NK-92 treated with Interleukin-12 subunit alpha and Interleukin-12 subunit beta, amount 100 ng/mL, for 24 hours (cell line): ENCODE data around the gene NSMF.
"Not testable (repeated sequence)": the region's sequence is repeated elsewhere in the genome, so short reads cannot be mapped to it uniquely, and the experiment has no call there.

Experiments
- DNase-seq: peaks from one replicate; lab custom pipeline; 2025; lab: John Stamatoyannopoulos, UW

NSMF gene

DNA sequence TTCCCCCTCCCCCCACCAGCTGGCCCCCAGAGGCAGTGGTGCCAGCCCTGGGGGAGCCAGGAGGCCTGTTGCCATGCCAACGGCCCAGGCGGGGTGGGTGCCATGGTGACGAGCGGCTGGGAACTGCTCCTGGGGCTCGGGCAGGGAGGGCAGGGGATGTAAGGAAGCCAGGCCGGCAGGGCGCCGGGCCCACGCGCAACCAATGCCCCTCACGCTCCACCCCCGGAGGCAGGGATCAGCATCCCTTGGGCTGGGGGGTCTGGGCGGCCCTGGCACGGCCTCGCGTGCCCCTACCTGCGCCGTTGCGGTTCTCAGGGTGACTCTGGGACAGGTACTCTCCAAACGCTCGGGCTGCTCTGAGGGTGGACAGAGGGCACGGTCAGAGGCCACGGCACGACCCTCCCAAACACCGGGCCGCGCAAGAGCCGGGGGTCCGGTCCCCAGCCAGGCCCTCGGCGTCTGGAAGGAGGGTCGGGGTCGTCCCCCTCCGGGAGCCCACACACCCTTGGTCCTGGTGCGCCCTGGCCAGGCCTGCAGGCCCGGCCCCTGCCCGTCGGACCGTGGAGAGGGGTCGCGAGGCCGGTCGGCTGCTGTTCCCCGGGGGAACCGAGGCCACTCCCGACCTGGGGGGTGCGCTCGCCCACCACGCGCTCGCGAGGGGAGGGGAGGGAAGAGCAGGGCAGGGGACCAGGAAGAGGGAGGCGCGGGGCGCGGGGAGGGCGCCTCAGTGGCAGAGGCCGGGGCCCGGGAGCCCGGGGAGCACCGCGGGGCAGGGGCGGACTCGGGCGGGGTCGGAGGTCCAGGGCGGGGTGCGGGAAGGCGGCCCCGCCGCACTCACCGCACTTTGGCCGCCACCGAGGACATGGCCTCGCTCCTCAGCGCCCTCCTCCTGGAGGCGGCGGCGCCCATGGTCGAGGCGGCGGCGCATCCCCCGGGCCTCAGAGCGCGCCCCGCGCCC, 661 bp downstream of the NSMF start:
- no peak for DNase-seq

DNA sequence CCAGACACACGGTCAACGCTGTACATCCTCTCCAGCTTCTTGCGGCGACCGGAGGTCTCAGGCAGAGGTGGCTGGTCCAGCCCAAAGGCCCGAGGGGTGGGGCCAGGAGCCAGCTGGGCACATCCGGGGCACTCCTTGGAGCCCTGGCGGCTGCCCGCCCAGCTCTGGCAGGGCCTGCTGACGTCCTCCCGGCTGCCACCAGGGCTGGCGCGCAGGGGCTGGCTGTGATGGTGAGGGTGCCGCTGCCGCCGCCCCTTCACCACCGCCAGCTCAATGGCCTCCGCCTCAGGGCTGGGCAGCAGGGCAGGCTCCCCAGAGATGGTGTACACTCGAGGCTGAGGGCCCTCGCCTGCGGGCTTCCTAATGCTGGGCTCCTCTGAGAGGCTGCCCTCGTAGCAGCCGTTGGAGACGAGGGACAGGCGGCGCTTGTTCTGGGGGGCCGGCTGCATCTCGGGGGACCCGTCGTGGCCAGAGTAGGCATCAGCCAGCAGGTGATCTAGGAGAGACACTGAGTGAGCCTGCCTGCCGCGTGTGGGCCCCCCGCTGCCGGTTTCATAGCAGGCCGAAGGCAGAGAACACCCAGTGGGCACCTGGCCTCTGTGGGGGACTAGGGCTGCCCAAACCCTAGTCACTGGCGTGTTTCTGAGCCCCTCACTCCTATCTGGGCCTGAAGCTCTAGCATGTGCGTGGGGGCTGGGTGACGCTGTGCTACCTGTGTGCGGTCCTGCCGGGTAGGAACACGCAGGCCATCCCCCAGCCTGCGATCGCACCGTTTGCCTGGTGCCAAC, 1.5 kb downstream of the NSMF start:
- no peak for DNase-seq

DNA sequence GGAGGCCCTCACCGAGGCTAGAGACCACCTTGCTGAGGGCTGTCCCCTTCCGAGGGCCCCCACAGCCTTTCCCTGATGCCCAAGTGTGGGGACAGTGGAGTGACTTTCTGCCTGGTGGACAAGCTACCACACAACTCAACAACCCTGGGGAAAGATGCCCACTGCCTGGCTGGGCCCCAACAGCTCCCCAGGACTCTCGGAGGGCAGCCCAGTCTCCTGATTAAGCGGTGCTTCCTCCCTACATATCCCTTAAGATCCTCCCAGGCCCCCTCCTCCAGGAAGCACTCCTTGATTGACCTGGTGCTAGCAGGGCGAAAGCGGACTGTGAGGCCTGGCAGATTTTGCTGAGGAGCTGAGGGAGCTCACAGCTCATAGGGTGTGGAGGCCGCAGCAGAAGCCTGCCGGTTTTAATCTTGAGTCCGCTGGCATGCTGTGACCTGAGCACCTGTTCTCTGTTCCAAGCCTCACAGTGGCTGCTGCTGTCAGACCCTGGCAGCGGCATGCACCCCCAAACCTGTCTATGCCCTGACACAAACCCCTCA, 2.2 kb downstream of the NSMF start:
- no peak for DNase-seq

- no peak for DNase-seq
Observed at GRCh38 chr9:137456061-137456863, 2.9 kb downstream of the NSMF start.

DNA sequence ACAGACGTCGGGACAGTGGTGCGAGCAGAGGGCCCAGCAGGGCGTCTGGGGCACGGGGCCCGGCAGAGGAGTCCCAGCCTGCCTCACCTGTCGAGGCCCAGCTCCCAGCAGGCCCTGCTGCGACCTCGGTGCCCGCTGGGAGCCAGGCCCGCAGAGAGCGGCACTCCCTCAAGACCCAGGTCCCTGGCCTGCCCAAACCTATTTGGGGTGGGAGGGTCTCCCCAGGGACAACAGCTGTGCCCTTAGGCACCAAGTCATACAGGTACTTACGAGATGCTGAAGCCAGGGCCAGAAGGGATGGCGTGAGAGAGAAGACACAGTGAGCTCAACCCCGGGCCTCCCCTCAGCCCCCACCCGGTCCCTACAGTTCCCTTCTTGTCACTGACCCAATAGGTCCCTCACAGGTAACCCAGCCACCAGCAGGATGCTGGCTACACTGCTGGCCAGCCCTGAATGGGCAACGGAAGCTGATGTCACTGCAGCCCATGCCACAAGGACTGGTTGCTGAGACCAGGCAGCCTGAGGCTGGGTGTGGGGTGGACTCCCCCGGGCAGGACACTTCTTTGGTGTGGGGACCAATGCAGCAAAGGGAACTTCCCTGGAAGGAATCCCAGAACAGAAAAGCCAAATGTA, 3.7 kb downstream of the NSMF start:
- no peak for DNase-seq

- DNase-seq = no peak
Observed at GRCh38 chr9:137454597-137455358, 4.4 kb downstream of the NSMF start.

DNA sequence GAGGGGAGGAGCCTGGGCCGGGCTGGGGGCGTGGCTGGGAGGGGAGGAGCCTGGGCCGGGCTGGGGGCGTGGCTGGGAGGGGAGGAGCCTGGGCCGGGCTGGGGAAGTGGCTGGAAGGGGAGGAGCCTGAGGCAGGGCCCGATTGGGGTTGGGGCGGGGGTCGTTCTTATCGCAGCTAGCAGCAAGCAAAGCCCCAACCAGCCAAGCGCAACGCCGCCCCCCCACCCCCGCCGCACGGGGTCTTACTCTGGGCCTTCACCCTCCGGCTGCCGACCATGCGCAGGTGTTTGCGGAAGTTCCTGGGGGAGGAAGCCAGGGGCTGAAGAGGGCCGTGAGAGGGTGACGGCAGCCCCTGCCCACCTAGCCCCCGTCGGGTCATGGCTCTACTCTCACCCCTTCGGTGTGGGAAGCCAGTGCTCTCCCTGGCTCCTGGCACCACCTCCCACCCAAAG, 5.0 kb downstream of the NSMF start:
- DNase-seq = no peak

GRCh38 chr9:137453643-137454081, 5.5 kb downstream of the NSMF start:
- no peak for DNase-seq

DNA sequence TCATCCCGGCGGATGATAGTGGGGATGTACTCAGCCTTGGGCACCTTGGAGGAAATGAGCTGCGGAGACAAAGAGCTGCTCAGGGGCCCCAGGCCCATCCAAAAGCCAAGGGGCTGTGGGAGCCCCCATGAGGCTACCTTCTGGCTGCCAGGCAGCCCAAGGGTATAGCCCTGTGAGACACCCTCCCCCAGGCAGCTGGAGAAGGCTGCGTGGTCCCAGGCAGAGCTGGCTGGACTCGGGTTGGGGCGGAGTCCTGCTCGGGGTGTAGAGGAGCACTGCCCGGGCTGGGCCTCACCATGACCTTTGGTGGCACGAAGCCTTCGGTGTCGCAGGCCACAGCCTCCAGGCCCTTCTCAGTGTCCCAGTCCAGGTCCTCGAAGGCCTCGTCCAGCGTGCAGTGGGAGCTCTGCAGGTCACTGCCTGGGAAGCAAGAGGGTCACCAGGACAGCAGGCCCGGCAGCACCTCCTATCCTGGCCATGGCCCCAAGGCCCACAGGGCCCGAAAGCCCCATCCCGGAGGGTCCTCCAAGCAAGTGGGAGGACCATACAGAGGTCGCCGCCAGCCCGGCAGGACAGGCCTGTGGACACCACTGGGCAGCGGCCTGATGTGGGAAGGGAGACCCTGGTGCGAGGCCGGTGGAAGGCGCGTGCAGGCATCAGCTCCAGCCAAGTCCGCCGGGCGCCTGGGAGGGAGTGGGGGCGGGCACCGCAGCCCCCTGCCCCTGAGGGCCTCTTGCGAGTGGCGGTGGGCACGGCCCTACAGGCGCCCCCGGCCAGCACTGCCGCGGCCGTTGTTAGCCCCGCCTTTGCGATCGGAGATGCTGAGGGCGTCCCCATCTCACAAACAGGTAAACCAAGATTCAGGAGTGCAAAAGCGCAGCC, 6.1 kb downstream of the NSMF start:
- no peak for DNase-seq

GRCh38 chr9:137452006-137452760, 7.0 kb downstream of the NSMF start:
- no peak for DNase-seq

- not testable (repeated sequence) for DNase-seq
Observed at GRCh38 chr9:137451264-137452005, 7.7 kb downstream of the NSMF start.

DNA sequence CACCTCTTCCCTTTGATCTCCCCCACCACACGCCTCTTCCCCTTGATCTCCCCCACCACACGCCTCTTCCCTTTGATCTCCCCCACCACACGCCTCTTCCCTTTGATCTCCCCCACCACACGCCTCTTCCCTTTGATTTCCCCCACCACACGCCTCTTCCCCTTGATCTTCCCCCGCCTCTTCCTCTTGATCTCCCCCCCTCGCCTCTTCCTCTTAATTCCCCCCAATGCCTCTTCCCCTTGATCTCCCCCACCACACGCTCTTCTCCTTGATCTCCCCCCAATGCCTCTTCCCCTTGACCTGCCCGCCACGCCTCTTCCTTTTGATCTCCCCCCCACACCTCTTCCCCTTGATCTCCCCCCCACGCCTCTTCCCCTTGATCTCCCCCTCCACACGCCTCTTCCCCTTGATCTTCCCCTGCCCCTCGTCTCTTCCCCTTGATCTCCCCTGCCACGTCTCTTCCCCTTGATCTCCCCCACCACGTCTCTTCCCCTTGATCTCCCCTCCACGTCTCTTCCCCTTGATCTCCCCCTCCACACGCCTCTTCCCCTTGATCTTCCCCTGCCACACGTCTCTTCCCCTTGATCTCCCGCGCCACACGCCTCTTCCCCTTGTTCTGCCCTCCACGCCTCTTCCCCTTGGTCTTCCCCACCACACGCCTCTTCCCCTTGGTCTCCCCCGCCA, 8.5 kb downstream of the NSMF start:
- not testable (repeated sequence) for DNase-seq

DNA sequence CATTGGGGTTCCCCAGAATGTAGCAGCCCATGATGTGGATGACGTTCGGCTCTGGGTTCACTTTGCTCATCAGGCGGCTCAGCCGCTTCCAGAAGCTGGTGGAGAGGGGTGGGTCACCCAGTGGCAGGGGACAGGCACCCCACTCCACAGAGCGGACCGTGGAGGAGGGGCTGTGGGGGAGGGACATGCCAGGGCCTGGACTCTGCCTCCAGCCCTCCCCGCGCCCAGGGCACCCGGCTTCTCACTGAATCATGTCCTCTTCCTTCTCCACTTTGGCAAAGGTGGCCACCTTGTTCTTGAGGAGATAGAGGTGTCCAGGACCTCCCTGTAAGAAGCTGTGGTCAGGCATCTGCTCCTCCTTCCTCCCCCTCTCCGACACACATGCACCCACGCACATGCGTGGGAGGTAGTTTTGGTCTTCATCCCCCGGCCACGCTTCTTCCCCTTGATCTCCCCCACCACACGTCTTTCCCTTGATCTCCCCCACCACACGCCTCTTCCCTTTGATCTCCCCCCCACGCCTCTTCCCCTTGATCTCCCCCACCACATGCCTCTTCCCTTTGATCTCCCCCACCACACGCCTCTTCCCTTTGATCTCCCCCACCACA, 9.1 kb downstream of the NSMF start:
- DNase-seq = no peak

GRCh38 chr9:137449081-137449844, 9.9 kb downstream of the NSMF start:
- no peak for DNase-seq

DNA sequence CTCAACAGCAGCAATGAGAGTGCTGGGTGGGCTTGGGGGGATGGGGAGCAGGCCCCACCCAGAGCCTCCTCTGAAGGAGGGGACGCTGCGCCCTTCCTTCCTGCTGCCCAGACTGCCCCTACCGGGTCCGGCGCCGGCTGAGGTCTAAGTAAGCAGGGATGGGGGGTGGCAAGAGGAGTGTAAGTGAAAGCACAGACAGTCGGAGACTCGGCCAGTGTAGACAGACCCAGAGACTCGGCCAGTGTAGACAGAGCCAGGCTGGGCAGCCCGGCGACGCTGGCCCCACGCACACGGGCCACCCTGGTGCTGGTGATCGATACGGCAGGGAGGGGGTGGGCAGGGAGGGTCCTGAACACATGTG, 10.6 kb downstream of the NSMF start:
- no peak for DNase-seq
